Kidney capillary endothelial cell (primary cell): Measurements from ENCODE around the gene TNK2.
A peak's percentile ranks its signal among the peaks of the same experiment; 100 is the strongest.

Source experiments
- DNase-seq: peaks from one replicate; pipeline ENCODE4 v3.0.0-alpha.2; 2018; ENCODE audit warnings: low spot score

Gene TNK2

GRCh38 chr3:195899701-195900435 lies 8.5 kb downstream of the TNK2 start:
- DNase-seq: no peak

GRCh38 chr3:195897853-195898415 lies 10.4 kb downstream of the TNK2 start:
- DNase-seq: no peak

GRCh38 chr3:195897081-195897852 lies 11.1 kb downstream of the TNK2 start:
- no peak for DNase-seq

GRCh38 chr3:195896361-195897080 lies 11.8 kb downstream of the TNK2 start:
- peak; percentile 78 for DNase-seq

- DNase-seq: no peak
Observed at GRCh38 chr3:195895861-195896360, 12.4 kb downstream of the TNK2 start.

GRCh38 chr3:195895078-195895860 lies 13.1 kb downstream of the TNK2 start:
- no peak for DNase-seq

GRCh38 chr3:195893916-195894465 lies 14.4 kb downstream of the TNK2 start:
- no peak for DNase-seq

GRCh38 chr3:195893516-195893915 lies 14.8 kb downstream of the TNK2 start:
- DNase-seq: no peak

- DNase-seq: no peak
Observed at GRCh38 chr3:195893044-195893395, 15.3 kb downstream of the TNK2 start.

GRCh38 chr3:195892105-195893043 lies 16.0 kb downstream of the TNK2 start:
- DNase-seq: no peak

- DNase-seq: no peak
Observed at GRCh38 chr3:195891431-195892104, 16.8 kb downstream of the TNK2 start.

- DNase-seq: no peak
Observed at GRCh38 chr3:195889870-195890295, 18.5 kb downstream of the TNK2 start.

- DNase-seq: no peak
Observed at GRCh38 chr3:195888981-195889869, 19.1 kb downstream of the TNK2 start.

GRCh38 chr3:195888311-195888761 lies 20.0 kb downstream of the TNK2 start:
- peak; percentile 53 for DNase-seq

GRCh38 chr3:195887670-195888069 lies 20.7 kb downstream of the TNK2 start:
- DNase-seq: no peak

GRCh38 chr3:195886181-195887141 lies 21.9 kb downstream of the TNK2 start:
- DNase-seq: peak; percentile 94
